HEK293T (cell line): ENCODE data around the gene SCO2.

ENCODE experiments used
- CTCF ChIA-PET: fragments of 350-600 bp; formaldehyde crosslinking; extraction: SDS; loops from one replicate; lab custom pipeline; 2021; ENCODE audit warnings: antibody characterized with exemption, inconsistent platforms; lab: Yijun Ruan, JAX
- POLR2A ChIA-PET: fragments of 350-600 bp; formaldehyde crosslinking; extraction: SDS; loops from one replicate; lab custom pipeline; 2020; ENCODE audit warnings: antibody characterized with exemption, inconsistent platforms; lab: Yijun Ruan, JAX
- DNase-seq: peaks from one replicate; pipeline ENCODE4 v3.0.0; 2012; ENCODE audit warnings: mixed read lengths; ENCODE audit errors: extremely low spot score
- ARNT ChIP-seq: fragments of 450-650 bp; IDR thresholded peaks from 2 replicates; pipeline ENCODE4 v1.6.1; 2017; ENCODE audit warnings: mild to moderate bottlenecking
- BHLHE40 ChIP-seq: fragments of 450-650 bp; IDR thresholded peaks from 2 replicates; pipeline ENCODE4 v1.6.1; 2016; ENCODE audit warnings: mild to moderate bottlenecking, moderate library complexity, borderline replicate concordance
- CTBP1 ChIP-seq: fragments of 450-650 bp; IDR thresholded peaks from 2 replicates; pipeline ENCODE4 v1.6.1; 2016; ENCODE audit warnings: borderline replicate concordance
- ELF4 ChIP-seq: fragments of 450-650 bp; IDR thresholded peaks from 2 replicates; pipeline ENCODE4 v1.6.1; 2017; ENCODE audit warnings: antibody characterized with exemption
- FOXA1 ChIP-seq: fragments of 450-650 bp; IDR thresholded peaks from 2 replicates; pipeline ENCODE4 v1.6.1; 2016; ENCODE audit warnings: mild to moderate bottlenecking
- FOXK2 ChIP-seq: fragments of 450-650 bp; IDR thresholded peaks from 2 replicates; pipeline ENCODE4 v1.6.1; 2016; ENCODE audit warnings: mild to moderate bottlenecking
- FOXM1 ChIP-seq: fragments of 450-650 bp; IDR thresholded peaks from 2 replicates; pipeline ENCODE4 v1.6.1; 2017; ENCODE audit warnings: mild to moderate bottlenecking, borderline replicate concordance
- HDGF ChIP-seq: fragments of 450-650 bp; IDR thresholded peaks from 2 replicates; pipeline ENCODE4 v1.6.1; 2017; ENCODE audit warnings: antibody characterized with exemption, borderline replicate concordance
- L3MBTL2 ChIP-seq: fragments of 450-650 bp; conservative IDR thresholded peaks from 2 replicates; pipeline ENCODE4 v1.6.1; 2016; ENCODE audit warnings: mild to moderate bottlenecking
- LEF1 ChIP-seq: fragments of 450-650 bp; IDR thresholded peaks from 2 replicates; pipeline ENCODE4 v1.6.1; 2017; ENCODE audit warnings: mild to moderate bottlenecking, borderline replicate concordance
- NFRKB ChIP-seq: fragments of 450-650 bp; IDR thresholded peaks from 2 replicates; pipeline ENCODE4 v1.6.1; 2016; ENCODE audit warnings: mild to moderate bottlenecking, moderate library complexity
- PKNOX1 ChIP-seq: fragments of 450-650 bp; IDR thresholded peaks from 2 replicates; pipeline ENCODE4 v1.6.1; 2016
- SP1 ChIP-seq: fragments of 450-650 bp; IDR thresholded peaks from 2 replicates; pipeline ENCODE4 v1.6.1; 2017
- SUZ12 ChIP-seq: fragments of 450-650 bp; IDR thresholded peaks from 2 replicates; pipeline ENCODE4 v1.6.1; 2016; ENCODE audit warnings: mild to moderate bottlenecking
- TARDBP ChIP-seq: fragments of 450-650 bp; IDR thresholded peaks from 2 replicates; pipeline ENCODE4 v1.6.1; 2016
- ZNF384 ChIP-seq: fragments of 450-650 bp; IDR thresholded peaks from 2 replicates; pipeline ENCODE4 v1.6.1; 2016

The SCO2 gene, protein sequence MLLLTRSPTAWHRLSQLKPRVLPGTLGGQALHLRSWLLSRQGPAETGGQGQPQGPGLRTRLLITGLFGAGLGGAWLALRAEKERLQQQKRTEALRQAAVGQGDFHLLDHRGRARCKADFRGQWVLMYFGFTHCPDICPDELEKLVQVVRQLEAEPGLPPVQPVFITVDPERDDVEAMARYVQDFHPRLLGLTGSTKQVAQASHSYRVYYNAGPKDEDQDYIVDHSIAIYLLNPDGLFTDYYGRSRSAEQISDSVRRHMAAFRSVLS

GRCh38 chr22:50525104-50525857, at the start of gene SCO2:
SCO2 (minus strand) TSS chr22:50525598; CDS start chr22:50524411, 1,187 bp downstream.
- TF ChIP-seq ELF4, result peak; percentile 10; the same call in 1 of the 2 replicates
- no peak for TF ChIP-seq FOXM1
- peak; percentile 79 for TF ChIP-seq L3MBTL2
- no peak for TF ChIP-seq FOXA1
- TF ChIP-seq FOXK2, result no peak
- TF ChIP-seq BHLHE40, result no peak
- no peak for TF ChIP-seq SP1
- TF ChIP-seq PKNOX1, result no peak; the same call in 1 of the 2 replicates
- TF ChIP-seq TARDBP, result no peak
- POLR2A ChIA-PET, result interaction anchor here (0.7 to 7.1 kb wide), 50 partner anchors 10 to 281 kb away, joined by 3 to 193 read pairs (median 5); partner anchors contain the start of genes ARSA, CHKB, HDAC10 and KLHDC7B
- CTCF ChIA-PET, result interaction anchor here (0.6 to 2.2 kb wide), 22 partner anchors 10 to 554 kb away, joined by 3 to 11 read pairs (median 6); partner anchors contain the start of genes KLHDC7B, LMF2, NCAPH2 and SYCE3
- DNase-seq, result peak; percentile 99

GRCh38 chr22:50574383-50574755, 49.0 kb upstream of the SCO2 start:
- no peak for DNase-seq
- CTCF ChIA-PET, result interaction anchor here (1.3 kb wide), 1 partner anchor 125 kb away, joined by 4 read pairs; no protein-coding TSS in a partner anchor
- TF ChIP-seq L3MBTL2, result no peak
- POLR2A ChIA-PET, result interaction anchor here (1.0 to 2.0 kb wide), 2 partner anchors 9 kb away, joined by 4 to 11 read pairs; no protein-coding TSS in a partner anchor

GRCh38 chr22:50573491-50574382, 48.3 kb upstream of the SCO2 start:
- TF ChIP-seq FOXA1 (no peak), SP1 (no peak), ELF4 (no peak), BHLHE40 (no peak), L3MBTL2 (no peak)
- DNase-seq, result no peak
- CTCF ChIA-PET, result interaction anchor here (1.3 kb wide), 1 partner anchor 11 kb away, joined by 3 read pairs; the partner anchor contains the start of gene SYCE3
- POLR2A ChIA-PET, result interaction anchor here (0.8 to 2.7 kb wide), 3 partner anchors 8 to 11 kb away, joined by 3 to 15 read pairs (median 12); partner anchors contain the start of genes CHKB and SYCE3

DNA sequence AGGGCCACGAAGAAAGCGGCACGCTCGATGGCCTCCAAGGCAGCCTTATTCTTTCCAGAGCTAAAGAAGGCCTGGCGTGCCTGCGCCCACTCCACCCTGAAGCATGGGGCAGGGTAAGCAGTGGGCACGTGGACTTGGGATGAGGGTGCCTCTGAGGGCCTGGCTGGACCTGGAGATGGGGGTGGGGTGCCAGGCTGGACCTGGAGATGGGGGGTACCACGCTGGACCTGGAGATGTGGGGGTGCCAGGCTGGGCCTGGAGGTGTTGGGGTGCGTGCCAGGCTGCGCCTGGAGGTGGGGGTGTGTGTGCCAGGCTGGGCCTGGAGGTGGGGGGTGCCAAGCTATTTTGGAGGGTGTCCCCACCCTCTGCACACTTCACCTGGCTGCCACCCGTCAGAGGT, 47.6 kb upstream of the SCO2 start:
- ChIA-PET POLR2A (interaction anchor here (0.8 to 2.7 kb wide), 4 partner anchors 8 to 60 kb away, joined by 3 to 15 read pairs (median 8); partner anchors contain the start of genes CHKB and SYCE3), CTCF (interaction anchor here (1.3 kb wide), 1 partner anchor 10 kb away, joined by 3 read pairs; the partner anchor contains the start of gene SYCE3)
- no peak for TF ChIP-seq ZNF384
- TF ChIP-seq NFRKB, result no peak
- no peak for TF ChIP-seq FOXK2
- TF ChIP-seq L3MBTL2, result no peak
- no peak for TF ChIP-seq CTBP1
- TF ChIP-seq ARNT, result no peak
- no peak for DNase-seq

DNA sequence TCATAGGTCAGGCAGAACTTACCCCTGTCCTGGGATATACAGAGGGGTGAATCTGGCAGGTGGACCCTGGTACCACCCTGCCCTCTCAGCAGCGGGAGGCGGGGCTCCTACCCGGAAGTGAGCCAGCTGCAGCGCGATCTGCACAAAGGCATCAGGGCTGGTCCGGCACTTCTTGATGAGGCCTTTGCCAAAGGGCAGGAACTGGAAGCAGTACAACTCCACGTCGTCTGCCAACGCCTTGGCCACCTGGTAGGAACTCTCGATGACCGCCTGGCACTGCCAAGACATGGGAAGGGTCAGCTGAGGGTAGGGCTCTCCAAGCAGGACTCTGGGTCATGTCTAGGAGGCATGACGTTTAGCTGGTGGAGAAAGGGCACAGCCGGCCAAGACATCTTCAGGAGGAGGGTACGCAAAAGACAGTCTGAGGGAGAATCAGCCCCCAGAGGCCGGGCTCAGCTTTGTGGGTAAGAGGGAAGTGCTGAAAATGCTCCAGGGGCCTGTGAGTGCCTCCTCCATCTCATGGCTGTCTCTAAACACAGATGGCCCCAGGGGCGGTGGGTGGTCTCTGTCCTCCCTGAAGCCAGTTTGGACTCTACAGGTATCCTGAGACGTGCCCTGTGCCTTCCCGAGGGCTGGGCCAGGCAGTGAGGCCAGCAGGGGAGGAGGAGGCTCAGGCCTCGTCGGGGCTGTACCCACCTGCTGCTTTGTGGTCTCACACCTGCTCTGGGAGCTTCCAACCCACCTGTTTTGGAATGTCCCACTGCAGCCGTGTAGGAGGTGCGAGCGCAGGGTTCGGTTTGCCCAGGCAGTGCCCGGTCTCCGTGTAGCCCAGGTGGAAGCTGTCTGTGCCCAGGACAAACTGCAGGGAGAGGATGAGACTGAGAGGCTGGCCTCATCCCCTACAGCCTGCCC, 46.1 kb upstream of the SCO2 start:
- no peak for DNase-seq
- CTCF ChIA-PET, result interaction anchor here (0.9 to 1.0 kb wide), 2 partner anchors 46 to 49 kb away, joined by 3 read pairs; no protein-coding TSS in a partner anchor

More for the DNA sequence above, 46.1 kb upstream of the SCO2 start:
- TF ChIP-seq ARNT (no peak), ELF4 (no peak), PKNOX1 (no peak), TARDBP (no peak), FOXA1 (no peak), HDGF (no peak), LEF1 (no peak), SUZ12 (no peak), NFRKB (no peak), FOXM1 (no peak), L3MBTL2 (no peak), ZNF384 (no peak), SP1 (no peak), FOXK2 (no peak), BHLHE40 (no peak)
- POLR2A ChIA-PET, result interaction anchor here (1.0 to 2.7 kb wide), 4 partner anchors 8 to 62 kb away, joined by 3 to 15 read pairs (median 8); partner anchors contain the start of genes CHKB, SCO2 and SYCE3
